Osteoblast (primary cell): ENCODE measurements around the gene ASTN2. TPM values are rescaled to one million over a fixed set of nuclear protein-coding genes. Genes with fewer than 3 reads are reported as not detected.

ENCODE experiments used
- DNase-seq: peaks from one replicate; pipeline ENCODE4 v3.0.0; 2011; ENCODE audit warnings: low spot score, mixed read lengths; ENCODE audit not compliant: insufficient read length; ENCODE audit errors: missing footprints
- H2AFZ ChIP-seq: 2 replicates; pipeline ENCODE4 v1.6.0; 2011; ENCODE audit warnings: mild to moderate bottlenecking, low read length
- H3K27ac ChIP-seq: 2 replicates; pipeline ENCODE4 v1.5.1; 2011; ENCODE audit warnings: mild to moderate bottlenecking, low read depth, low read length, moderate library complexity
- H3K27me3 ChIP-seq: 2 replicates; pipeline ENCODE4 v1.6.0; 2012; ENCODE audit warnings: mild to moderate bottlenecking, control low read depth, inconsistent platforms, low read length, moderate library complexity; ENCODE audit not compliant: insufficient read depth
- H3K36me3 ChIP-seq: 2 replicates; pipeline ENCODE4 v1.5.1; 2011; ENCODE audit warnings: mild to moderate bottlenecking, low read length, control low read depth, moderate library complexity; ENCODE audit not compliant: insufficient read depth
- H3K4me1 ChIP-seq: 2 replicates; pipeline ENCODE4 v1.5.1; 2011; ENCODE audit warnings: mild to moderate bottlenecking, low read length, control low read depth, moderate library complexity; ENCODE audit not compliant: insufficient read depth
- H3K4me2 ChIP-seq: 2 replicates; pipeline ENCODE4 v1.6.0; 2011; ENCODE audit warnings: mild to moderate bottlenecking, low read length; ENCODE audit not compliant: insufficient read depth
- H3K4me3 ChIP-seq: fragments of 200-600 bp; sonication (generic); 3 replicates; pipeline ENCODE4 v1.5.1; 2012; ENCODE audit warnings: mild to moderate bottlenecking, low read length, inconsistent platforms; ENCODE audit not compliant: insufficient read depth
- H3K79me2 ChIP-seq: 2 replicates; pipeline ENCODE4 v1.6.0; 2012; ENCODE audit warnings: mild to moderate bottlenecking, low read length, control low read depth, inconsistent platforms; ENCODE audit not compliant: insufficient read depth
- H3K9me3 ChIP-seq: 2 replicates; pipeline ENCODE4 v1.5.1; 2011; ENCODE audit warnings: low read depth, low read length, control low read depth
- H4K20me1 ChIP-seq: 2 replicates; pipeline ENCODE4 v1.6.0; 2012; ENCODE audit warnings: mild to moderate bottlenecking, low read length, control low read depth; ENCODE audit not compliant: insufficient read depth
- total RNA-seq: library from RNA; depleted of rRNA; stranded (reverse); fragments of >200 nt; gene quantifications from 2 replicates; pipeline ENCODE4 v1.2.3, GENCODE V29; 2012
- TF ChIP-seq, protein P1 (sequence below): IDR thresholded peaks from 2 replicates; pipeline ENCODE4 v1.5.1; 2011; ENCODE audit warnings: mild to moderate bottlenecking, low read depth, low read length, moderate library complexity; ENCODE audit errors: extremely low read depth

The ASTN2 gene
- total RNA-seq, 1 donor, result 4.7 TPM

DNA sequence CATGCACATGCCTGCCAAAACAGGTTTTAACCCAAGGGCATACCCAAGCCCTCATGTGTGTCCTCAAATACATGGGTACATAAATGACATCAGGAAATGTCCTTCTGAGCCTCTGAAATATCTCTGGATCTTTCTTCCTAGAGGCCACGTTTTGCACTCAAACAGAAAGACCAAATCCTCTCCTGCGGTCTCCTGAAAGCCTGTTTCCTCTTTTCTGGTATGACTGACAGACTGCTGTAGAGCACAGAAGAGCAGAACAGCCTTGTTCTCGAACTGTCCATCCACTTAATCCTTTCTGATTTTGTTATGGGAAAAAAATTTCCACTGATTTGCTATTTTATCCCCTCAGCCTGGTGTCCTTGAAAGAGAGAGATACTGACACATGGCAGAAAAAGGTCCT is 107.2 kb downstream of the ASTN2 start:
- no peak overlapping the region for H3K4me2 ChIP-seq
- no peaks in the 10 kb centered on the region for H3K27me3 ChIP-seq
- H3K27ac ChIP-seq, result no peak overlapping the region
- no peaks in the 10 kb centered on the region for H4K20me1 ChIP-seq
- H3K9me3 ChIP-seq, result no peaks in the 10 kb centered on the region
- no peaks in the 10 kb centered on the region for H3K36me3 ChIP-seq
- TF ChIP-seq, protein P1, sequence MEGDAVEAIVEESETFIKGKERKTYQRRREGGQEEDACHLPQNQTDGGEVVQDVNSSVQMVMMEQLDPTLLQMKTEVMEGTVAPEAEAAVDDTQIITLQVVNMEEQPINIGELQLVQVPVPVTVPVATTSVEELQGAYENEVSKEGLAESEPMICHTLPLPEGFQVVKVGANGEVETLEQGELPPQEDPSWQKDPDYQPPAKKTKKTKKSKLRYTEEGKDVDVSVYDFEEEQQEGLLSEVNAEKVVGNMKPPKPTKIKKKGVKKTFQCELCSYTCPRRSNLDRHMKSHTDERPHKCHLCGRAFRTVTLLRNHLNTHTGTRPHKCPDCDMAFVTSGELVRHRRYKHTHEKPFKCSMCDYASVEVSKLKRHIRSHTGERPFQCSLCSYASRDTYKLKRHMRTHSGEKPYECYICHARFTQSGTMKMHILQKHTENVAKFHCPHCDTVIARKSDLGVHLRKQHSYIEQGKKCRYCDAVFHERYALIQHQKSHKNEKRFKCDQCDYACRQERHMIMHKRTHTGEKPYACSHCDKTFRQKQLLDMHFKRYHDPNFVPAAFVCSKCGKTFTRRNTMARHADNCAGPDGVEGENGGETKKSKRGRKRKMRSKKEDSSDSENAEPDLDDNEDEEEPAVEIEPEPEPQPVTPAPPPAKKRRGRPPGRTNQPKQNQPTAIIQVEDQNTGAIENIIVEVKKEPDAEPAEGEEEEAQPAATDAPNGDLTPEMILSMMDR, result no peak
- no peak overlapping the region for H2AFZ ChIP-seq
- no peaks in the 10 kb centered on the region for H3K79me2 ChIP-seq
- DNase-seq, result no peak
- H3K4me3 ChIP-seq, result no peak overlapping the region
- H3K4me1 ChIP-seq, result no peaks in the 10 kb centered on the region

DNA sequence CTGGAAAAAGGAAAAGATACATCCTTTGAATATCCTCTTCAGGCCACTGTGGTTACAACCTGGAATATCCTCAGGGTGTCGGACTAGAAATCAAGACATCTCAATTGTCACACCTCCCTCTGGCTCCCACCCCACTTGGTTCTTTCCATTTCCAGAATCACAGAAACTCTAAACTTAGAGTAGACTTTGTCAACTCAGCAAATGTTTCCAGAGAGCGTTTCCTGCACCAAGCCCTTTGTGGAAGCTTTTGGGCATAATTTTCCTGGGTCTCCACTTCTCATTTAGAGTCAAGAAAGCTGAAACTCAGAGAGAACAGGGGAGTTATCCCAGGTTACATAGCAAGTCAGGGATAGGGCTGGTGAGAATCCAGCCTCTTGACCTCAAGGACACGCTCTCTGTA is 108.8 kb downstream of the ASTN2 start:
- DNase-seq, result no peak
- no peaks in the 10 kb centered on the region for H3K9me3 ChIP-seq
- no peaks in the 10 kb centered on the region for H3K27me3 ChIP-seq
- no peak overlapping the region for H2AFZ ChIP-seq
- no peak overlapping the region for H3K4me2 ChIP-seq
- H3K4me1 ChIP-seq, result no peaks in the 10 kb centered on the region
- H3K79me2 ChIP-seq, result no peaks in the 10 kb centered on the region
- H3K27ac ChIP-seq, result no peak overlapping the region
- H3K36me3 ChIP-seq, result no peaks in the 10 kb centered on the region
- H4K20me1 ChIP-seq, result no peaks in the 10 kb centered on the region
- H3K4me3 ChIP-seq, result no peak overlapping the region
- TF ChIP-seq, protein P1, result no peak

GRCh38 chr9:117305454-117305853 is 109.4 kb downstream of the ASTN2 start:
- Histone ChIP-seq H3K36me3 (no peaks in the 10 kb centered on the region), H4K20me1 (no peaks in the 10 kb centered on the region), H3K9me3 (no peaks in the 10 kb centered on the region), H3K79me2 (no peaks in the 10 kb centered on the region), H3K4me1 (no peaks in the 10 kb centered on the region), H3K4me3 (no peak overlapping the region), H3K4me2 (no peak overlapping the region), H2AFZ (no peak overlapping the region), H3K27me3 (no peaks in the 10 kb centered on the region), H3K27ac (no peak overlapping the region)
- DNase-seq, result no peak
- TF ChIP-seq, protein P1, result no peak

- Histone ChIP-seq H3K27me3 (no peaks in the 10 kb centered on the region), H3K4me1 (no peaks in the 10 kb centered on the region), H3K27ac (no peak overlapping the region), H3K4me3 (no peak overlapping the region), H3K36me3 (no peaks in the 10 kb centered on the region), H2AFZ (no peak overlapping the region), H3K9me3 (no peaks in the 10 kb centered on the region), H4K20me1 (no peaks in the 10 kb centered on the region), H3K79me2 (no peaks in the 10 kb centered on the region), H3K4me2 (no peak overlapping the region)
- DNase-seq, result no peak
- TF ChIP-seq, protein P1, result no peak
Observed at GRCh38 chr9:117304549-117304948, 110.3 kb downstream of the ASTN2 start.
